GM18520 (cell line): Measurements from ENCODE around the gene BCHE.

Source experiments
- ATAC-seq: cut with Tn5 transposase; IDR thresholded peaks from one replicate; pipeline ENCODE4 v1.9.1; 2021; ENCODE audit not compliant: unreplicated experiment

The BCHE gene

GRCh38 chr3:165754219-165755007 is 82.8 kb downstream of the BCHE start:
- no peak for ATAC-seq

DNA sequence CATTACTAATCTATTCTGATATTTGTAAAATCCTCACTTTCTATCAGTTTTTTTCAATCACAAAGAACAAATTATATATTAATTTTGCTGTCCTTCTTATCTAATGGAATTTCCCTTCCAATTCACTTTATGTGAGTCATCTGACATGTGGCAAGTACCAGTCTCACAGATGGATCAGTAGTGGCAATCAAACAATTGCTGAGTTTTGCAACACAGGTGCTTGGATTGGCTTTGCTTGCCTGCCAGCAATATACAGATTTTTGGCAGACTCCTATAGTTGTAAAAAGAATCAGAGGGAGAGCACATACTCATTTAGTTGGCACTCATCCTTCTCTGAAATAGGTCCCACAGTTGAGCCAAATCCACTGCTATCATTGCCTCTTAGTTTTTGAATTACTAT is 83.7 kb downstream of the BCHE start:
- ATAC-seq: no peak

- no peak for ATAC-seq
These were observed 85.6 kb downstream of the BCHE start for GRCh38 chr3:165751637-165752036.

DNA sequence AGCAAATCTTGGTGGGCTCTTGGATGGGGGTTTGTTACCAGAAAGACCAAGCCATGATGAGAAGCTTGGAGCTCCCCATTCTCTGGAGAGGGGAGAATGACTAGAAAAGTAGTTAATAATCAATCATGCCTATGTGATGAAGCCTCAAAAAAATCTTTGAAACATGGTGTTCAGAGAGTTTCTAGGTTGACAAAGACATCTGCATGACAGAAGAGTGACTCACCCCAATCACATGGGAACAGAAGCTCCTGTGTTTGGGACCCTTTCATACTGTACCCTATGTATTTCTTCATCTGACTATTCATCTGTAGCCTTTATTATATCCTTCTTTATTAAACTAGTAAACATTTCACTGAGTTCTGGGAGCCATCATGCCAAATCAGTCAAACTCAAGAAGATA is 87.4 kb downstream of the BCHE start:
- no peak for ATAC-seq

DNA sequence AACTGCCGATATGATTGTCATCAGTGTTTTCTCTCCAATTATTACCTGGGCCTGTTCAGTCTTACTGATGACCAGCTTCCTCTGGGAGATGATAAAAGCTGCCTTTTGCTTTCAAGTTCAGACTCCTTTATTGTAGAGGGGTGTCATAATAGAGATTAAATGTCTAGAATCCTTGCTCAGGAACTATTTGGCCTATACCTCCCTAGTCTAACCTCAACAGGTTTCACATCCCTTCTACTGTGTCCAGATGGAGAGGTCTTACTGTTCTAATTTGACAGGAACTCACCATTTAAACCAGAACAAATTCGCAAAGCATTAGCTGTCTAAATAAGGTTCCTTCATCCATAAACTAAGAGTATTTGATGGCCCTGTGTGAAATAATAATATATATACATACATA is 88.0 kb downstream of the BCHE start:
- no peak for ATAC-seq

GRCh38 chr3:165748094-165748493 is 89.1 kb downstream of the BCHE start:
- ATAC-seq: no peak

GRCh38 chr3:165746874-165747273 is 90.3 kb downstream of the BCHE start:
- no peak for ATAC-seq

DNA sequence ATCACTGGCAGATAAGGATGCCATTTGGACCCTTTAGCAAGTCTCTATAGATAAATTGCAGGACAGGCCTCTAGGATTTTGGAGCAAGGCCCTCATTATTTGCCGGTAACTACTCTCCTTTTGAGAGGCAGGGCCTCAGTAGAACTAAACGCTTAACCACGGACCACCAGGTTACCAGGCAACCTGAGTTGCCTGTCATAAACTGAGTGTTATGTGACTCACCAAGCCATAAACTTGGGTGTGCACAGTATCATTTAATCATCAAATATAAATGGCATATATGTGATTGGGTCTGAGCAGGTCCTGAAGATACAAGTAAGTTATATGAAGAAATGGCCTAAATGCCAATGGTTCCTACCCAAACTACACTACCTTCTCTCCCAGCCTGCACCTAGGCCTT is 93.2 kb downstream of the BCHE start:
- ATAC-seq: no peak

GRCh38 chr3:165742351-165742750 is 94.9 kb downstream of the BCHE start:
- ATAC-seq: no peak

DNA sequence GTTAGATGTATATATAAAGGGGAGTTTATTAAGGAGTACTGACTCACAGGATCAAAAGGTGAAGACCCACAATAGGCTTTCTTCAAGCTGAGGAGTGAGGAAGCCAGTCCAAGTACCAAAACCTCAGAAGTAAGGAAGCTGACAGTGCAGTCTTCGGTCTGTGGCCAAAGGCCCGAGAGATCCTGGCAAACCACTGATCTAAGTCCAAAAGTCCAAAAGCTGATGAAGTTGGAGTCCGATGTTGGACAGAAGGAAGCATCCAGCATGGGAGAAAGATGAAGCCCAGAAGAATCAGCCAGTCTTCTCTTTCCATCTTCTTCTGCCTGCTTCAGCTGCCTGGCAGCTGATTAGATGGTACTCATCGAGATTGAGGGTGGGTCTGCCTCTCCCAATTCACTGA is 107.5 kb downstream of the BCHE start:
- no peak for ATAC-seq

DNA sequence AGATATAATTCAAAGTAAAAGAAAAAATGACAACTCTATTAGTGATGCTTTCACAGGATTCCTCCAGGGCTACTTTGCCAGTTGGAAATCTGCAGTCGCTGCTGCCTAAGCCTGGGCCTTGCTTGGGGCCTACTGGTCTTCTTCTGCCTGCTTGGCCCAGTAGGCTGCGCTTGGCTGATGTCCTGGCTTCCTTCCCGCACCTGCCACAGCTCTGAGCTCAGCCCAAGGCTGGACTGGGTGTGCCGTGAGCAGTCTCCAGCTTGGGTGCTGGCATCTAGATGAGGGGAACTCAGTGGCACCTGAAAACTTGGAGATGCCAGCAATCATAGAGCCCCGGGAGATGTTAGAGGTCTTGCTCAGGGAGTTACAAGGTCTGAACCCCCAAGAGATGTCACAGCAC is 108.3 kb downstream of the BCHE start:
- ATAC-seq: no peak

DNA sequence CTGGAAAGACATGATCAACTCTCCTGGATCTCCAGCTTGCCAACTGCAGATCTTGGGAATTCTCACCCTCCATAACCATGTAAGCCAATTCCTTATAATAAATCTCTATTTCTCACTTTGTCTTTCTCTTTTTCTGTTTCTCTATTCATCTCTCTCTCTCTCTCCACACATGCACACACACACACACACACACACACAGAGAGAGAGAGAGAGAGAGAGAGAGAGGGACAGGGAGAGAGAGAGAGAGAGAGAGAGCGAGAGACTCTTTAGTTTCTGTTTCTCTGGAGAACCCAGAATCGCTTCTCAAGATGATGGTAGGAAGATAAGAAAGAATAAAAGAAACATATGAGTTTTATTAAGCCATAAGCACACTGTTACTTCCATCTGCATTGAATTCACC is 111.9 kb downstream of the BCHE start:
- ATAC-seq: no peak
